HG03025 (cell line): Measurements from ENCODE around the gene FBL.
"Not testable (repeated sequence)": the region's sequence is repeated elsewhere in the genome, so short reads cannot be mapped to it uniquely, and the experiment has no call there.

ENCODE experiments used
- ATAC-seq: cut with Tn5 transposase; IDR thresholded peaks from one replicate; pipeline ENCODE4 v1.9.1; 2021; ENCODE audit warnings: mild to moderate bottlenecking, moderate library complexity; ENCODE audit not compliant: unreplicated experiment, low FRiP score

Gene FBL

GRCh38 chr19:39845933-39846677, at the start of gene FBL:
FBL (minus strand) TSS chr19:39846379; CDS start chr19:39846300, 79 bp downstream.
- ATAC-seq, result peak; percentile 76

- not testable (repeated sequence) for ATAC-seq
These were observed 48.9 kb upstream of the FBL start for GRCh38 chr19:39895096-39895495.

- not testable (repeated sequence) for ATAC-seq
These were observed 48.0 kb upstream of the FBL start for GRCh38 chr19:39894236-39894606.

- not testable (repeated sequence) for ATAC-seq
These were observed 47.4 kb upstream of the FBL start for GRCh38 chr19:39893366-39894235.

GRCh38 chr19:39892506-39892902, 46.3 kb upstream of the FBL start:
- not testable (repeated sequence) for ATAC-seq

GRCh38 chr19:39891660-39892505, 45.7 kb upstream of the FBL start:
- not testable (repeated sequence) for ATAC-seq

- ATAC-seq, result no peak
These were observed 44.8 kb upstream of the FBL start for GRCh38 chr19:39890755-39891551.

- ATAC-seq, result not testable (repeated sequence)
These were observed 43.9 kb upstream of the FBL start for GRCh38 chr19:39889872-39890754.

GRCh38 chr19:39887456-39887951, 41.3 kb upstream of the FBL start:
- ATAC-seq, result not testable (repeated sequence)

GRCh38 chr19:39885821-39886554, 39.8 kb upstream of the FBL start:
- ATAC-seq, result not testable (repeated sequence)

- not testable (repeated sequence) for ATAC-seq
These were observed 38.5 kb upstream of the FBL start for GRCh38 chr19:39884721-39885120.

GRCh38 chr19:39882645-39883044, 36.5 kb upstream of the FBL start:
- not testable (repeated sequence) for ATAC-seq

- ATAC-seq, result not testable (repeated sequence)
These were observed 35.4 kb upstream of the FBL start for GRCh38 chr19:39881495-39882110.

GRCh38 chr19:39880241-39880640, 34.1 kb upstream of the FBL start:
- ATAC-seq, result not testable (repeated sequence)

- ATAC-seq, result not testable (repeated sequence)
These were observed 33.6 kb upstream of the FBL start for GRCh38 chr19:39879796-39880195.

GRCh38 chr19:39878866-39879265, 32.7 kb upstream of the FBL start:
- ATAC-seq, result not testable (repeated sequence)

- no peak for ATAC-seq
These were observed 32.2 kb upstream of the FBL start for GRCh38 chr19:39878398-39878797.
